Neural progenitor cell (in vitro differentiated cells): Measurements from ENCODE around the gene SORBS2. TPM values are rescaled to one million over a fixed set of nuclear protein-coding genes. Genes with fewer than 3 reads are reported as not detected.

Experiments used
- DNase-seq: peaks from one replicate; pipeline ENCODE4 v3.0.0-alpha.2; 2016; ENCODE audit warnings: low spot score
- H2AFZ ChIP-seq: fragments of 200-600 bp; sonication (generic); replicated peaks from 2 replicates; pipeline ENCODE4 v1.6.1; 2016; ENCODE audit warnings: antibody characterized with exemption
- H3F3A ChIP-seq: fragments of 200-600 bp; sonication (generic); 2 replicates; pipeline ENCODE4 v1.6.1; 2016; ENCODE audit warnings: antibody characterized with exemption, low read depth
- H3K27ac ChIP-seq: fragments of 200-600 bp; sonication (generic); 2 replicates; pipeline ENCODE4 v1.5.1; 2016; ENCODE audit warnings: mild to moderate bottlenecking
- H3K27me3 ChIP-seq: fragments of 200-600 bp; sonication (generic); 2 replicates; pipeline ENCODE4 v1.6.1; 2016; ENCODE audit warnings: mild to moderate bottlenecking, moderate library complexity
- H3K36me3 ChIP-seq: fragments of 200-600 bp; sonication (generic); 2 replicates; pipeline ENCODE4 v1.5.1; 2016
- H3K4me1 ChIP-seq: fragments of 200-600 bp; sonication (generic); 2 replicates; pipeline ENCODE4 v1.6.1; 2016; ENCODE audit warnings: mixed run types
- H3K4me2 ChIP-seq: fragments of 200-600 bp; sonication (generic); 2 replicates; pipeline ENCODE4 v1.6.1; 2016
- H3K4me3 ChIP-seq: fragments of 200-600 bp; sonication (generic); 2 replicates; pipeline ENCODE4 v1.5.1; 2016
- H3K79me2 ChIP-seq: fragments of 200-600 bp; sonication (generic); 2 replicates; pipeline ENCODE4 v1.6.1; 2016; ENCODE audit warnings: low read depth
- H3K9ac ChIP-seq: fragments of 200-600 bp; sonication (generic); 2 replicates; pipeline ENCODE4 v1.6.1; 2016
- H3K9me3 ChIP-seq: fragments of 200-600 bp; sonication (generic); 2 replicates; pipeline ENCODE4 v1.5.1; 2016; ENCODE audit warnings: low read depth
- H4K20me1 ChIP-seq: fragments of 200-600 bp; sonication (generic); 2 replicates; pipeline ENCODE4 v1.6.1; 2016; ENCODE audit warnings: low read depth
- H3K27ac Mint-ChIP-seq: 3 replicates; pipeline ENCODE4 v1.8.0; 2021; ENCODE audit warnings: mixed read lengths
- H3K27me3 Mint-ChIP-seq: 2 replicates; pipeline ENCODE4 v1.8.0; 2022; ENCODE audit warnings: low read depth, mild to moderate bottlenecking, inconsistent platforms, moderate library complexity, mixed read lengths; ENCODE audit not compliant: insufficient read depth
- H3K36me3 Mint-ChIP-seq: 3 replicates; pipeline ENCODE4 v1.8.0; 2021; ENCODE audit warnings: mixed read lengths
- H3K4me1 Mint-ChIP-seq: 3 replicates; pipeline ENCODE4 v1.8.0; 2021; ENCODE audit warnings: mixed read lengths
- H3K4me3 Mint-ChIP-seq: 3 replicates; pipeline ENCODE4 v1.8.0; 2021; ENCODE audit warnings: mild to moderate bottlenecking, moderate library complexity, mixed read lengths
- H3K9me3 Mint-ChIP-seq: 3 replicates; pipeline ENCODE4 v1.8.0; 2020; ENCODE audit warnings: mixed read lengths
- CTCF ChIP-seq: fragments of 200-600 bp; sonication (generic); IDR thresholded peaks from 2 replicates; pipeline ENCODE4 v1.5.1; 2017; ENCODE audit warnings: antibody characterized with exemption, mild to moderate bottlenecking
- EZH2 ChIP-seq: fragments of 200-600 bp; sonication (generic); IDR thresholded peaks from 2 replicates; pipeline ENCODE4 v1.6.1; 2017; ENCODE audit warnings: antibody characterized with exemption, mild to moderate bottlenecking, moderate library complexity
- EZH2phosphoT487 ChIP-seq: fragments of 200-600 bp; sonication (generic); IDR thresholded peaks from 2 replicates; pipeline ENCODE4 v1.6.1; 2017; ENCODE audit warnings: antibody characterized with exemption
- total RNA-seq: library from RNA; depleted of rRNA; stranded (reverse); fragments of >200 nt; gene quantifications from 2 replicates; pipeline ENCODE4 v1.2.3, GENCODE V29; 2015; ENCODE audit warnings: low replicate concordance

Gene SORBS2
- total RNA-seq, 1 donor from 2014 or later: 15.7 TPM

GRCh38 chr4:185637163-185637875 lies 174.7 kb downstream of the SORBS2 start:
- Histone ChIP-seq H3K36me3 (no peaks in the 10 kb centered on the region), H3K4me1 (peaks cover 16% of the 10 kb centered on the region), H3K9ac (no peak overlapping the region), H3K79me2 (no peaks in the 10 kb centered on the region), H3K27me3 (no peaks in the 10 kb centered on the region), H2AFZ (no peak overlapping the region), H4K20me1 (no peaks in the 10 kb centered on the region), H3K27ac (no peak overlapping the region), H3K4me2 (no peak overlapping the region), H3K9me3 (no peaks in the 10 kb centered on the region), H3K4me3 (no peak overlapping the region), H3F3A (no peaks in the 10 kb centered on the region)
- no peak for TF ChIP-seq CTCF
- no peak for TF ChIP-seq EZH2
- no peak for TF ChIP-seq EZH2phosphoT487
- Mint-ChIP-seq H3K27me3 (no peaks in the 10 kb centered on the region), H3K4me1 (no peaks in the 10 kb centered on the region), H3K9me3 (no peaks in the 10 kb centered on the region), H3K4me3 (no peak overlapping the region), H3K36me3 (peaks cover 5% of the 10 kb centered on the region), H3K27ac (no peak overlapping the region)
- no peak for DNase-seq

- Histone ChIP-seq H3F3A (no peaks in the 10 kb centered on the region), H3K4me2 (no peak overlapping the region), H3K9ac (no peak overlapping the region), H3K4me1 (no peaks in the 10 kb centered on the region), H3K79me2 (no peaks in the 10 kb centered on the region), H3K36me3 (no peaks in the 10 kb centered on the region), H3K27me3 (no peaks in the 10 kb centered on the region), H3K27ac (no peak overlapping the region), H2AFZ (no peak overlapping the region), H3K9me3 (no peaks in the 10 kb centered on the region), H4K20me1 (no peaks in the 10 kb centered on the region), H3K4me3 (no peak overlapping the region)
- no peaks in the 10 kb centered on the region for H3K27me3 Mint-ChIP-seq
- TF ChIP-seq CTCF: peak; percentile 67
- TF ChIP-seq EZH2: no peak
- DNase-seq: peak; percentile 16
- no peak overlapping the region for H3K27ac Mint-ChIP-seq
- no peaks in the 10 kb centered on the region for H3K4me1 Mint-ChIP-seq
- no peak overlapping the region for H3K4me3 Mint-ChIP-seq
- no peaks in the 10 kb centered on the region for H3K9me3 Mint-ChIP-seq
- H3K36me3 Mint-ChIP-seq: peaks cover 8% of the 10 kb centered on the region
Measured at GRCh38 chr4:185634066-185634652, 177.8 kb downstream of the SORBS2 start.

- Histone ChIP-seq H3K4me3 (no peak overlapping the region), H3F3A (no peaks in the 10 kb centered on the region), H3K79me2 (no peaks in the 10 kb centered on the region), H3K9ac (no peak overlapping the region), H3K27ac (no peak overlapping the region), H3K36me3 (no peaks in the 10 kb centered on the region), H3K9me3 (no peaks in the 10 kb centered on the region), H2AFZ (no peak overlapping the region), H3K4me1 (no peaks in the 10 kb centered on the region), H3K27me3 (no peaks in the 10 kb centered on the region), H4K20me1 (no peaks in the 10 kb centered on the region), H3K4me2 (no peak overlapping the region)
- H3K4me3 Mint-ChIP-seq: no peak overlapping the region
- peaks cover 31% of the 10 kb centered on the region for H3K36me3 Mint-ChIP-seq
- TF ChIP-seq EZH2phosphoT487 (no peak), EZH2 (no peak), CTCF (no peak)
- DNase-seq: no peak
- no peaks in the 10 kb centered on the region for H3K4me1 Mint-ChIP-seq
- H3K27ac Mint-ChIP-seq: no peak overlapping the region
- H3K9me3 Mint-ChIP-seq: no peaks in the 10 kb centered on the region
- peaks cover 4% of the 10 kb centered on the region for H3K27me3 Mint-ChIP-seq
Measured at GRCh38 chr4:185626798-185627197, 185.2 kb downstream of the SORBS2 start.
